Measurements from ENCODE around the gene TCEAL3.

DNA sequence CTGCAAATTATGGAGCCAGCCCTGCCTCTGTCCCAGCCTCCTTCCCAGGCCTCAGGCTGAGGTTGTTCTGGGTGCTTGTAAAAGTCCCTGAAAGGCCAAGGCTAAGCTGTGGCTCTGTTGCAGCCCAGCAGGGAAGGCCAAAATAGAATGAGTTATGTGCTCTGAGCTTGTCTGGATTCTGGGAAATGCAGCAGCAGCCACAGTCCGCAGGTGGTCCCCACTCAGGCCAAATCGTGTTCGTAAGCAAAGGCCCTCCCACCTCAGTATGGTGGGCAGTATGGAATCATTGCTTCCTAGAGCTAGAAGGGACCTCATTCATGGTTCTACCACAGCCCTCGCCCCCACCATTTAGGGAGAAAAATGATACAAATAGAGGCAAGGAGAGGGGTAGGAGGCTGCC, 16.3 kb downstream of the TCEAL3 start:
- TF ChIP-seq, protein P1, sequence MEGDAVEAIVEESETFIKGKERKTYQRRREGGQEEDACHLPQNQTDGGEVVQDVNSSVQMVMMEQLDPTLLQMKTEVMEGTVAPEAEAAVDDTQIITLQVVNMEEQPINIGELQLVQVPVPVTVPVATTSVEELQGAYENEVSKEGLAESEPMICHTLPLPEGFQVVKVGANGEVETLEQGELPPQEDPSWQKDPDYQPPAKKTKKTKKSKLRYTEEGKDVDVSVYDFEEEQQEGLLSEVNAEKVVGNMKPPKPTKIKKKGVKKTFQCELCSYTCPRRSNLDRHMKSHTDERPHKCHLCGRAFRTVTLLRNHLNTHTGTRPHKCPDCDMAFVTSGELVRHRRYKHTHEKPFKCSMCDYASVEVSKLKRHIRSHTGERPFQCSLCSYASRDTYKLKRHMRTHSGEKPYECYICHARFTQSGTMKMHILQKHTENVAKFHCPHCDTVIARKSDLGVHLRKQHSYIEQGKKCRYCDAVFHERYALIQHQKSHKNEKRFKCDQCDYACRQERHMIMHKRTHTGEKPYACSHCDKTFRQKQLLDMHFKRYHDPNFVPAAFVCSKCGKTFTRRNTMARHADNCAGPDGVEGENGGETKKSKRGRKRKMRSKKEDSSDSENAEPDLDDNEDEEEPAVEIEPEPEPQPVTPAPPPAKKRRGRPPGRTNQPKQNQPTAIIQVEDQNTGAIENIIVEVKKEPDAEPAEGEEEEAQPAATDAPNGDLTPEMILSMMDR (IDR thresholded peaks at IDR 0.05) = no peak
- TF ChIP-seq POLR2A (IDR thresholded peaks at IDR 0.05) = no peak

Data from prostate gland (tissue), 2 donors.